AG08395 (cell line): ENCODE measurements around the gene KRTCAP2.
"Not testable (repeated sequence)": the region's sequence is repeated elsewhere in the genome, so short reads cannot be mapped to it uniquely, and the experiment has no call there.

Source experiments
- DNase-seq: peaks from one replicate; pipeline ENCODE4 v3.0.0; 2012; ENCODE audit warnings: mixed read lengths, low spot score

KRTCAP2 gene

DNA sequence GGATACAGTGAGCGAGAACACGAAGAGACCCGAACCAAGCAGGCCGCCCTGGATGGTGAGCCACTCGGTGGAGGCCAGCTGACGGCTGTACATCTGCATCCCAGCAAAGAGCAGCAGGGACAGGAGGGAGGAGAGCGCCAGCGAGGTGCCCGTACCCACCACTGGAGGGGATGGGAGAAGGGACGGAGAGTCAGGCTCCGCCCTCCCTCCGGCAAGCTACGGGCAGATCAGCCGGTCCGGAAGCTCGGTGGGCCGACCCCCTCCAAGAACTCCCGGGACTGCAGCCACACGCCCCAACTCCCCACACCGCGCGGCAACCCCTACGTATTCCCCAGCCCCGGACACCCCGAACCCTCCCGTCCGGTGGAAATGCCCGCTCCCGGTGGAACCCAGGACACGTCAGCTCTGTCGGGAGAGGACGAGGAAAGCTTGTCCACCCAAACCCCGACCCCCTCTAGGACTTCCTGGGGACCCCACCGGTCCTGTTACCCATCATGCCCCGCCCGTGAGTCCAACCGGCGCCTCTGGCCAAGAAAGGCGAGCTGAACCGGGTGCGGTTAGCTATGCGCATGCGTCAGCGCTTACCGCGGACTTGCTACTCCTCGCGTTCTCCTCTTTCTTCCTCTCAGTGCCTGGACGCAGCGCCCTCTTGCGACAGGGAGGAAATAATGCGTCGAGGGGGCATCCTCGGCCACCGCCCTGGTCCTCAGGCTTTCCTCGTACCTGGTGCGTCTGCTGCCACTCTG is at the start of gene KRTCAP2:
Gene KRTCAP2 (minus strand): TSS at position 573 of the 746 bp plus-strand sequence. CDS start 80 bp downstream, at position 493.
- DNase-seq: peak; percentile 100

DNA sequence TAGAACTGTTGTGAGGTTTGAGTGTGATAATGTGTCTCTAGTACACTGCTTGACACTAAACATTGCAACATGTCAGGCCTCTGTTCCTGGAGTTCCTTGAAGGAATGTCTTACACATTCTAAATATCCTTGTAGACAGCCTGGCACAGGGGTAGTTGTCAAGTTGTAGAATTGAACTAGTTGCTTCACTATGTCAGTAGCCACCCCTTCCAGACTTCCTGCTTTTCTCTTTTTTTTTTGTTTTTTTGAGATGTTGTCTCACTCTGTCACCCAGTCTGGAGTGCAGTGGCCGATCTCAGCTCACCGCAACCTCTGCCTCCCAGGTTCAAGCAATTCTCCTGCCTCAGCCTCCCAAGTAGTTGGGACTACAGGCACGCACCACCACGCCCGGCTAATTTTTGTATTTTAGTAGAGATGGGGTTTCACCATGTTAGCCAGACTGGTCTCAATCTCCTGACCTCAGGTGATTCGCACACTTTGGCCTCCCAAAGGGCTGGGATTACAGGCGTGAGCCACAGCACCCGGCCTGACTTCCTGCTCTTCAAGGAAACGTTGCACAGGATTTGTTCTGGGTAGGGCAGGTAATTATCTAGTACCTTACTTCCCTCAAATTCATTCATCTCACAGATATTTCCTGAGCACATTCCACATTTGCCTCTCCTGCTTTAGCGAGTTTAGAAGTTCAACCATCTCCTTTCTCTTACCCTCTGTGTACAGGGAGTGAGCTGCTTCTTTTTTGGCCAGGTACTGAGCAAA is 47.3 kb upstream of the KRTCAP2 start:
- not testable (repeated sequence) for DNase-seq

DNA sequence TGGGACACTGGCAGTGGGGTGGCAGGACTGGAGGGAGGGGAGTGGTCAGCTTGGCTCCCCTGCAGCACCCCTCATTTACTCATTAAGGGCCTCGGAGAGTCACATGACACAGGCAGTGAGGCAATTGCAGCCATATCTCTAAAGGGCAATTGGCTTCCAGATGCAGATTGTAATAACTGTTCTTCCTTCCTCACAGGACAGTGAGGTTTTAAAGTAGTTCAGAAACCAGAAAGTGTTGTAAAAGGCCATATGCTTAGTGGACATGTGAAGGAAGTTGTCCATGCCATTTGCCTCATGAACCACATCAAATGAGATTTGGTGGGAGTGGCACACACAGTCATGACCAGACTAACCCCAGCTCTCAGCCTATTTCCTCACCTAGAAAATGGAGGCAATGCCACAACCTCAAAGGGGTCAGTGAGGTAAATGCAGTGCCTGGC is 46.5 kb upstream of the KRTCAP2 start:
- DNase-seq: peak; percentile 4

DNA sequence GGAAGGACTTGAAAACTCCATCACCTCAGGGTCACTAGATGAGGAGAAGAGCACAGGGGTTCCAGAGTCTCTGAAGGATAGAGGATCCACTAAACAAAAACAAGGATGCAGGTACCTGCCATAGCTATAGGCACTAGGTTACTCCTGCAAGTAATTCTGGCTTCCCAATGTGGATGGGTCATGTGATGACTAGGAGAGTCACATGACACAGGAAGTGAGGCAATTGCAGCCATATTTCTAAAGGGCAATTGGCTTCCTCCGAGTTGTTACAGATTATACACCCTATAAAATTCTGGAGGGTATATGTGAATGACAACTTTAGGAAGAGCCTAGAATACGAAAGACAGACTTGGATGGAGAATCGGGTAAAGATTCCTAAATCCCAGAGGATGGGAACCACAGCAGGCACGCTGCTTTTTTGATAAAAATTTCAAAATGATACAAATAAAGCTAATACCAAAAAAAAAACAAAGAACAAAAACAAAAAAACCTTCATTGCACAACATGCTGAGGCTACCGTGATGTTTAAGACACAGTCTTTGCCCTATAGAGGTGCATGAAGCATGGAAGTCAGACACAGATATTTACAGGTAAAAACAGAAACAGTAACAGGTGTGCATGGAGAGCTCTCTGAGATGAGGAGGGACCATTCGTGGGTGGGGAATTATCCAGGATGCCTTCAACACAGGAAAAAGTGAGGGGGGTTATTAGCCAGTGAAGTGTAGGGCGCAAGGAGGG is 45.9 kb upstream of the KRTCAP2 start:
- DNase-seq: peak; percentile 60

DNA sequence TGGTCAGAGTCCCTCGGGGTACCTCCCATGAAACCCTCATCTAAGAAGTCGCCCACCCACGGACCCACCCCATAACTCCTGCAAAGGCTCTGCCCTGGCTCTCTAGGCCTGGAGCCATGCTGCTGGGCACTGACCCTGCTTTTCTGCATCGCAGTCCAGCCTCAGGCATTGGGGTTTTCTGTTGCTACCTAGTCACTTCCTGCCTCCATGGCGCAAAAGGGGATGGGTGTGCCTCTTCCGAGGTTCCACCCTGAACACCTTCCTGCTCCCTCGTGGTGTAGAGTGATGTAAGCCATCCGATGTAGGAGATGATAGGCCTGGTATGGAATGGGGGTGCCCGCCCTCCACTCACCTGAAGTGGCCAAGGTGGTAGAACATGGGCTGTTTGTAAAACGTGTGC is 41.6 kb upstream of the KRTCAP2 start:
- not testable (repeated sequence) for DNase-seq

DNA sequence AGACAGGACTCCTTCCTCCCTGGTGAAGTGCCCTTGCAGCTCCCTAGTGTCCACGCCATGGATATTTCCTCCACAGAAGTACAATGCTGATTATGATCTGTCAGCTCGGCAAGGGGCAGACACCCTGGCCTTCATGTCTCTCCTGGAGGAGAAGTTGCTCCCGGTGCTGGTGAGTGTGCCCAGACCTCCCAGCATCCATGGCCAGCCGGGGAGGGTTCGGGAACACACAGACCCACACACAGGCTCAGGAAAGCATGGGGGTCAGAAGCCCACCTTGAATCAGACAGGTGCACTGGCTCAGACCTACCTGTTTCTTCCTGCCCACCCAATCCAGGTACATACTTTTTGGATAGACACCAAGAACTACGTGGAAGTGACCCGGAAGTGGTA is 38.9 kb upstream of the KRTCAP2 start:
- DNase-seq: not testable (repeated sequence)

DNA sequence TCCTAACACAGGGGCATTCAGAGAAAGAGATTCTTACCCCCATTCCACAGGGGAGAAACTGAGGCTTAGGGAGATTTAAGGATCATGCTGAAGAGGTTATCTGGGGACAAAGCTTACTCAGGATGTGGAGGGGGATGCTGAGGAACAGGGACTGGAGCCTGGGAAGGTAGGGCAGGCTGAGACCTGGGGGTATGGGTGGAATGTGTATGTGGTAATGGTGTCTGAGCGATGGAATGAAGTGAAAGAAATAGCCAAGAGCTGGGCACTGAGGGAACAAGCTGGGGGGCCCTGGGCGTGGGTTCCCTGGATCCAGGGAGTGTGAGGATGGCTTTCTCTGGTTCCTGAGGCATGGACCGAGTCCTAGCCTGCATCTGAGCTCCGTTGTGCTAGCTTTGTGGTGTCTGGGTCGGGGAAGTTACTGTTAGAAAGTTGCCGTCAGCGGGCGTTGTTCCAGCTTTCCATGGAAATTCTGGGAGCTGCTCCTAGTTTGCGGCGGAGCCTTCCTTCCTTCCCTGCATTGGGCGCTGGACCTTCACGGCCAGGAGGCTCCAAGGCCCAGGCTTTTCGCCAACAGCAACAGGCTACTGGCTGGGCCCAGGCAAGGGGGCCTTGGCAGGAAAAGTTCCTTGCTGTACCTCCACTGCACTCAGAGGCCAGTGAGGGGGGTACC is 38.4 kb upstream of the KRTCAP2 start:
- not testable (repeated sequence) for DNase-seq

DNA sequence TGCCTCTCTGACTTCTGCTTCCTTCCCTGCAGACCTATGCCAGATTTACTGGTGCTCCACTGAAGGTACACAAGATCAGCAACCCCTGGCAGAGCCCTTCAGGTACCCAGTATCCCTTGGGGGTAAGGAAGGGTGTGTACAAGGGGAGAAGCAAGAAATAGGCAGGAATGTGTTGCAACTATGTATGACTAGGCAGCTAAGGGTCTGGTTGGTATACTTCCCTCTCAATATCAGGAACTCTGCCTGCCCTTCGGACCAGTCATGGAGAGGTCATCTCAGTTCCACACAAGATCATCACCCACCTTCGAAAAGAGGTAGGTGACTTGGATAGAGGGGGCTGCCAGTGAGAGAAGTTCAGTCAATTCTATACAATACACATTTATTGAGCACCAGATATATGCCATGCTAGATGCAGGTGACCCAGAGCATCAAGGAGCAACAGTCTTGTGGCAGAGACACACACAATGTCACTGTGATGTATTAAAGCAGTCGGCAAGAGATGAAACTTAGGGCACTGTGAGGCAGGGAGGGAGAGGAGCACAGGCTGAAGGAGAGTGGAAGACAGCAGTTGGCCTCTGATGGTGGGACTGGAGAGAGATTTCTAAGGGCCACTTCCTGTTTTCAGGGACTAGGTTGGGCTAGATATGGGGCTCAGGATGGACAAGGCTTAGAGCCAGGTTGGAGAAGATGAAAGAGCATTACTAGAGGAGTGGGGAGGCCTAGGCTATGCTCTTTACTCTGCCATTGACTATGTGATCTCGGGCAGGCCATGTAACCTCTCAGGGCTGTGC is 37.4 kb upstream of the KRTCAP2 start:
- no peak for DNase-seq

DNA sequence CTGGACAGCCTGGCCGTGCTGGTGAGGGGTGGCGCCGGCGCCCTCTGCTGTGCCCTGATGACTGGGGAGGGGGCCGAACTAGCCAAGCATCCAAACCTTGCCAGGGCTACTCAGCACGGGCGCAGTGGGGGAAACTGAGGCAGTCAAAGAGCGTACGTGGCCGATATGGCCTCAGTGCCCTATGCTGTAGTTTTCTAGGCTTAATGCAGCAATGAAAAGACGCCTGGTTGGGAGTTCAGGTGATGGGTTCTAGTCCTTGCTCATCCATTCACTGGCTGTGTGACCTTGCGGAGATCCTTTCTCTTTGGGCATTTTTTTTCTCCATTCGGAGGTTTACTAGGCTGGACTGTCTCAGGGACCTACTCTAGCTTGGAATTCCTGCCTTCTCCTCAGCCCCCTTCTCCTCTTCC is 36.2 kb upstream of the KRTCAP2 start:
- DNase-seq: no peak

DNA sequence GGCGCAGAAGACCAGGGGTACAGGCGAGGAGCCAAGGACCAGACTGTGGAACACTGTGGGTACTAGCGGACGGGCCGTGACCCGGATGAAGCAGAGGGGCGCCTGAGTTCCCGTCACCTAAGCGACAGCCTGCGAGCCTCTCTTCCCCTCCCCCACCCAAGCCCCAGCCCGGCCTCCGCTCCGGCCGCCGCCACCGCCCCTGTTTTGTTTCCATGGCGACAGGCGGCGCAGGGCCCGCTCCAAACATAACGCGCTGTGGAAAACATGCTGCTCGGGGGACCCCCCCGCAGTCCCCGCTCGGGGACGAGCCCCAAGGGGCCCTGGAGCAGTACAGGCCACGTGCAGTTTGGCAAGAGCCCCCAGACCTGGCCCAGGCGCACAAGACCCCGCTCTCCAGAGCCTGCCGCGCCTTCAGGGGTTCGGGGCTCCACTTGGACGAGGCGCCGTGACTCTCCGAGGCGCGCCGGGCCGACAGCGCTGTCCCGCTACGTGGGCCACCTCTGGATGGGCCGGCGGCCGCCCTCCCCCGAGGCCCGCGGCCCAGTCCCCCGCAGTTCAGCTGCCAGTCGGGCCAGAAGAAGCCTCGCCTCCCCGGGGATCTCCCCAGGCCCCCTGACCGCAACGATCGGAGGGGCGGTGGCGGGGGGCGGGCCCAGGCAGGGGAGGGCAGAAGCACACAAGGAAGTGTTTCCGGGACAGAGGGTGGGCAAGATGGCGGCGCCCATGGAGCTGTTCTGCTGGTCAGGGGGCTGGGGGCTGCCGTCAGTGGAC is 35.6 kb upstream of the KRTCAP2 start, which contains the start of gene MTX1:
Gene MTX1 (plus strand): TSS at position 155 of the 771 bp plus-strand sequence. CDS start 110 bp downstream, at position 265.
- peak; percentile 92 for DNase-seq

DNA sequence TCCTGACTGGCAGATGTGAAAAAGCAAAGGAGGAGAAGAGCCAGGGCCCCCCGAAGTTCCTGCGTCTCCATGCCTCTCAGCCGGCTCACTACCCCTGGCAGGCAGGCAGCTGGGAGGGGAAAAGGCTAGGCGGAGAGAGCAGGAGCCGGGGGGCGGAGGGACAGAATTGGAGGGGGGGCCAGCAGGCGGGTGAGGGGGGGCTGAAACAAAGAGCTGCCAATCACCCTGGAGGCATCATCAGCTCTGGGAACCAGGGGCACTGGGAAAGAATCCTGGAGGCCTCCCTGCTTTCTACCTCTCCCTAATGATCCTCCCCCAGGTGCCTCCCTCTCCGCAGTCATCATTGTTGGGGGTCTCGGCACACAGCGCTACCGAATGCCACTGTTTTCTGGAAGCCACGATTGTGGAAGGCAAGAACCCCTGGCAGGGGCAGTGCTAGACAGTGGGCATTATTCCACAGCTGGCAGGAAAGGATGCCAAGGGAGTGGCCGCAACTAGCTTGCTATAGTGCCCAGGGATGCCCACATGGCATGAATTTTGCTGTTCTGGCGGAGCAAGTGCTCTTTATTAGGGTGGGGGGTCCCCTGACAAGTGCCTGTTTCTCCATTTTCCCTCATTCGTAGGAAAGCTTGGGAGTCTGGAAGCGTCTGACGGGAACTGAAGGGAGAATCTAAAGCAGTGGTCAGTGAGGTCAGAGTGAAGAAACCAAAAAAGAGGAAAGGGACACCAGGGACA is 34.9 kb upstream of the KRTCAP2 start, which contains the start of gene THBS3:
Gene THBS3 (minus strand): TSS at position 92 of the 735 bp plus-strand sequence. CDS start 21 bp downstream, at position 71.
- DNase-seq: no peak

DNA sequence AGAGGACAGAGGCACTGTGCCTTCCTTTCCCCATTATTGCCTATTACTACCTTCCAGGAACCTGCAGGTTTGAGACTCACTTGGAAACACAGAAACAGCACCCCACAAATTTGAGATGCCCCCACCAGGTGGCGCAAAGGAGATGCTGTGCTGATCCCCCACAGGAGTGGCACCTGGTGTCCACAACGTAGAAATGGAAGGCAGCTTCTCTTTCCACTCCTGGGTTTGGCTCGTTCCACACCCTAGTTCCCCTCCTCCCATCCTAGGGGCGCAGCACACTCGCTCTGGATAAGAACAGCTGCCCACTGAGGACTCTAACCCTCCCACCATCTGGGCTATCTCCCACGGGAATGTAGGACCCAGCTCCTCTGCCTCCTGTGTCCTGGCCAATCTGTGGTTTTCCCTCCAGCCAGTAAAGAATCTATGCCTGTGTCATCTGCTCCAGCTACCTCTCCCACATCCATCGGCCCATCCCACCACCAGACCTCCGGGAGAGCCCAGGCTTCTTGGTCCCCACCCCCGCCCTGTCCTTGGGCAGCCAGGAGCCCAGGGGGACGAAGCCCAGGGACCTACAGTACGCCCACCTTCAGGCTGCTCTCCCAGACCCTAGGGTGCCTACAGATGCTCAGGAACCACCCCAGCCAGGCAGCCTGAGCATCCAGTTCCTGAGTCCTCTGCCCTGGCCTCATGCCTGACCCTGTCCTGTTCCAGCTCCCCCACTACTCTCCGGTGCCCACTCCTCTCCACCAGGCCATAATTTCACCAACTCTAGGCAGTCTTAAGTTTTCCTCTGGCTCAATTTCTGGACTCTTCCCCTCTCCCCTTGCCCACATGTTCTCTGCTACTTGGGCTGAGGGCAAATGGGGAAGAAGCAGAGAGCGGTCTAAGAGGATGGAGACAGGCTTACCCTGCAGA is 34.0 kb upstream of the KRTCAP2 start:
- peak; percentile 79 for DNase-seq

DNA sequence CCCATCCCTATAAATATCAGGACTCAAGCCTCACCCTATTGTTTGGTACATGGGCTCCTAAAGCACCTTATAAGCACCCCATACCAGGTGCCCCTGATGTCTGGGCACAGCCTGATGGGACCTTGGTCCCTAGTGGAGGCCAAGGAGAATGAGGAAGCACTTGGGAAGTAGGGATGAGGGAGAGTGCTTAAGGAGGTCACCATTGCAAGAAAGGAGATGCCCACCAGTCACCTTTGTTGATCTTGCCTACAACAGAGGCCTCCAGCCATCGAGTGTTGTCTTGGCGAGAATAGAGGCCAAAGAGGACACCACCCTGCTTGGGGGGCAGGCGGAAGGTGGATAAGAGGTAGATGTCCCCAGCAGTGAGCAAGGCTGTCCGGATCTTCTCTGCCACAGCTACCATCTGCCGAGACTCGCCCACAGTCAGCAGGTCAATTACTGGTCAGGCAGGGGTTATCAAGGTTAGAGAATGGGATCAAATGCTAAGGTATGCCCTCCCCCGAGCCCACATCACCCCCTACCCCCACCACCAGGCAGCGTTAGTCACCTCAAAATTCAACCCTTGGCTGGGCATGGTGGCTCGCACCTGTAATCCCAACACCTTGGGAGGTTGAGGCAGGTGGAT is 33.0 kb upstream of the KRTCAP2 start:
- DNase-seq: no peak

DNA sequence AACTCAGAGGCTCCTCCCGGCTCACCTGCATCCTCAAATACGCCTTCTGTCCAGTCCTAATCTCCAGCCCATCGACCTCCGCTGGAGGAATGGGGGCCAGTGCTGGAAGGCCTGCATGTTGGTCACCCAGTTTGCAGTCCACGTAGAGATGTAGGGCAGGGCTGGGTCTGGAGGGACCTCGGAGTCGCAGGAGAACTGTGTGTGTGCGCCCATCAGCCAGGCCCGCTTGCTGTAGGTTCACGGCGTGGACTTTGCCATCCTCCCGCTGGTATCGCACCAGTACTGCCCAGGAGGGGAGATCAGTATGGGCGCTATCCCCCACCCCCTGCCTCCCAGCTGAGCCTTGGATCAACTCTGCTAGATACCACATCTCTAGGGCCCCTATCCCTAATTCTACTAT is 31.9 kb upstream of the KRTCAP2 start:
- DNase-seq: no peak

DNA sequence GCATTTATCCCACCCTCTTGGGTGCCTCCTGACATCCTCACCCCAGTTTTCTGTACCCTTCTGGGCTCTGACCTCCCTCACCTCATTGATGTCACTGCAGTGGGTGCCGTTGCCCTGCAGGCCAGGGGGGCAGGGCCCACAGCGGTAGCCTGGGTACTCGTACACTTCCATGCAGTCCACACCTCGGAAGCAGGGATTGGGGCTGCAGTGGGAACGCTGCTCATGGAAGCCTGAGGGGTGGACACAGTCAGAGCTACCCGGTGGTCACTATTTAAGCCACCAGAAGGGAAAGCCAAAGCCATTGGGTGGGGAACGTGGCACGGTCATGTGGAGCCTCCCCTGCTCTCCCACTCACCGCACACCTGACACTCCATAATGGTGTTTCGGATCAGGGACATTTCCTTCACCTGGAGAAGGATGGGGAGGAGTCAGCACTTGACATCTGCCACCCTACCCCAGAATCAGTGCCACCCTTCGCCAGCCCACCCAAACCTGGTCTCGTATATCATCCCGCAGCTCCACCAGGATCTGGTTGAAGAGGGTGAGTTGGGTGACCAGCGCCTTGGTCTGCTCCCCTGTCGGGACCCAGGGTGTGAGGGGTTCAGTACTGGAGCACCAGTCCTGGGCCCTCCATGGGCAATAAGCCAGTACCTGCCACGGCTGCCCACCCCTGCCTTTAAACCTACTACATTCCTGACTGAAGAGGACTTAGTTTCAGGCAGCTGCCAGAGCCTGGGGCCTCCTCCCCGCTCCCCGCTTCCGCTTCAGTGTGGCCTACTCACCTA is 29.8 kb upstream of the KRTCAP2 start:
- no peak for DNase-seq

DNA sequence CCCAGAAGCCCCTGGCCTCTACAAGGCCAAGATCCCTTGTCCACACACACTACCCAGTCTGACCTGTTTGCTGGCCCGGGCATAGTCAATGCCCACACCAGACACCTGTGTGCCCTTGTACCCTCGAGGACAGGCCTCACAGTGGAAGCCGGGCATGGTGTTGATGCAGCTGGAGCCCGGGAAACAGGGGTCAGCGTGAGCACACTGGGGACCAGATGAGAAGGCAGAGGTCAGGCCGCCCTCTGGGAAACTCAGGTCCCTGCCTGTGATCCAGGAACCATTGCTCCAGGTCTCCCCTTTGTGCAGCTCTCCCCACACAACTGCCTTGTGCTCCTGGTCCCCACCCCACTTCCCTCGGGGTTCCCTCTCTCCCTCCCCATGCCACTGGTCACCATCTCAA is 29.1 kb upstream of the KRTCAP2 start:
- no peak for DNase-seq

DNA sequence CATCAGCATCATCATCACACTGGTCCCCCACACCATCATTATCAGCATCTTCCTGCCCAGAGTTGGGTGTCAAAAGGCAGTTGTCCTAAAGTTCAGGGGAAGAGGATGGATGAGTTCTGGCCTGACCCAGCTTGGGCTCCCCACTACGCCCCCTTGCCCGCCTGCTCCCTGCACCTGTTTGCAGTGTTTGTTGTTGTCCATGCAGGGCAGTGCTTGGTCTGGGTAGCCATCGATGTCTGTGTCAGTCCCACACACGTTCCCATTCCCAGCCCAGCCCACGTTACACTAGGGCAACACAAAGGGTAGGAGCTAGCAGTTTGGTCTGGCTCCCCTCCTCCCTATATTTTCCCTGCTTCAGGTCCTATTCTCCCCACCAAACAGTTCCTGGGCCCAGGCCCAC is 27.8 kb upstream of the KRTCAP2 start:
- DNase-seq: no peak
